PC-3 (cell line): ENCODE results near the gene TAS1R1. TPM values are rescaled to one million over a fixed set of nuclear protein-coding genes. Genes with fewer than 3 reads are reported as not detected.

Source experiments
- ATAC-seq: fragments of 200-7000 bp; cut with Tn5 transposase; 2 replicates; pipeline ENCODE4 v1.9.1; 2020; ENCODE audit warnings: mild to moderate bottlenecking, moderate library complexity
- Bru-seq: library from RNA; stranded (reverse); fragments of 400-500 nt; gene quantifications from one replicate; lab custom pipeline; 2021; lab: Mats Ljungman, UMichigan
- BruChase-seq, 2 experiments: library from RNA; stranded (reverse); fragments of 400-500 nt; gene quantifications; one replicate each; lab custom pipeline; 2021; lab: Mats Ljungman, UMichigan
- BruUV-seq: library from RNA; stranded (reverse); fragments of 400-500 nt; replicated peaks from 2 replicates; lab custom pipeline; 2021; lab: Mats Ljungman, UMichigan
- CTCF ChIA-PET: fragments of 300-600 bp; sonication (Branson Sonifier 250); formaldehyde crosslinking; loops from one replicate; lab custom pipeline; 2022; ENCODE audit warnings: antibody characterized with exemption; lab: Charles Lee
- POLR2A ChIA-PET: fragments of 300-600 bp; sonication (Branson Sonifier 250); formaldehyde crosslinking; loops from one replicate; lab custom pipeline; 2022; ENCODE audit warnings: antibody characterized with exemption; ENCODE audit not compliant: unreplicated experiment; lab: Charles Lee
- DNase-seq: peaks from one replicate; pipeline ENCODE4 v3.0.0-alpha.2; 2015
- H2AFZ ChIP-seq: fragments of 300-600 bp; sonication (generic); 2 replicates; pipeline ENCODE4 v1.6.0; 2016; ENCODE audit warnings: antibody characterized with exemption, low read length
- H3F3A ChIP-seq: fragments of 300-600 bp; sonication (generic); one replicate; pipeline ENCODE4 v1.6.0; 2017; ENCODE audit warnings: antibody characterized with exemption, low read length, control low read depth, mild to moderate bottlenecking; ENCODE audit not compliant: unreplicated experiment
- H3K27ac ChIP-seq: fragments of 300-600 bp; sonication (generic); 2 replicates; pipeline ENCODE4 v1.5.1; 2016; ENCODE audit warnings: mild to moderate bottlenecking, low read length
- H3K27me3 ChIP-seq: fragments of 300-600 bp; sonication (generic); 2 replicates; pipeline ENCODE4 v1.6.1; 2016; ENCODE audit warnings: low read length, mixed read lengths
- H3K36me3 ChIP-seq: fragments of 300-600 bp; sonication (generic); 2 replicates; pipeline ENCODE4 v1.6.1; 2016; ENCODE audit warnings: low read depth, mixed run types, low read length, mixed read lengths
- H3K4me1 ChIP-seq: fragments of 300-600 bp; sonication (generic); 2 replicates; pipeline ENCODE4 v1.5.1; 2016; ENCODE audit warnings: low read length; ENCODE audit not compliant: insufficient read depth
- H3K4me2 ChIP-seq: fragments of 300-600 bp; sonication (generic); 2 replicates; pipeline ENCODE4 v1.6.0; 2016; ENCODE audit warnings: low read length
- H3K4me3 ChIP-seq: fragments of 300-600 bp; sonication (generic); 2 replicates; pipeline ENCODE4 v1.5.1; 2016; ENCODE audit warnings: mild to moderate bottlenecking, low read length, mixed read lengths
- H3K79me2 ChIP-seq: fragments of 300-600 bp; sonication (generic); 2 replicates; pipeline ENCODE4 v1.6.1; 2017; ENCODE audit warnings: low read length, mixed read lengths
- H3K9ac ChIP-seq: fragments of 300-600 bp; sonication (generic); 2 replicates; pipeline ENCODE4 v1.6.0; 2016; ENCODE audit warnings: mild to moderate bottlenecking, low read length
- H3K9me2 ChIP-seq: fragments of 300-600 bp; sonication (generic); replicated peaks from 2 replicates; pipeline ENCODE4 v1.6.1; 2016; ENCODE audit warnings: mixed run types, low read length, mixed read lengths
- H3K9me3 ChIP-seq: fragments of 300-600 bp; sonication (generic); 2 replicates; pipeline ENCODE4 v1.6.1; 2016; ENCODE audit warnings: low read length, mixed read lengths
- H4K20me1 ChIP-seq: fragments of 300-600 bp; sonication (generic); 2 replicates; pipeline ENCODE4 v1.6.1; 2016; ENCODE audit warnings: low read length, mixed read lengths
- EZH2 ChIP-seq: fragments of 300-600 bp; sonication (generic); IDR thresholded peaks from one replicate; pipeline ENCODE4 v1.6.1; 2017; ENCODE audit warnings: antibody characterized with exemption, mild to moderate bottlenecking, low read length; ENCODE audit not compliant: unreplicated experiment
- EZH2phosphoT487 ChIP-seq: fragments of 300-600 bp; sonication (generic); IDR thresholded peaks from 2 replicates; pipeline ENCODE4 v1.6.1; 2018; ENCODE audit warnings: mild to moderate bottlenecking, antibody characterized with exemption, low read length, borderline replicate concordance
- intact Hi-C: fragments of 100-400 bp; cut with micrococcal nuclease; formaldehyde crosslinking; loops from 2 replicates; pipeline ENCODE4 v1.9.0; 2023
- long read RNA-seq: library from polyadenylated mRNA; unstranded; transcript quantifications from one replicate; pipeline ENCODE4 v2.0.0, GENCODE V29; 2021; ENCODE audit not compliant: unreplicated experiment
- total RNA-seq: library from RNA; depleted of rRNA; stranded (reverse); fragments of >200 nt; gene quantifications from 2 replicates; pipeline ENCODE4 v1.2.3, GENCODE V29; 2014; rRNA removed
- TF ChIP-seq, protein P1 (sequence below): fragments of 300-600 bp; sonication (generic); conservative IDR thresholded peaks from 2 replicates; pipeline ENCODE4 v1.5.1; 2017; ENCODE audit warnings: antibody characterized with exemption, low read depth, mild to moderate bottlenecking, low read length

TAS1R1 gene
- total RNA-seq (not detected in 2 replicates), Bru-seq, nascent RNA (percentile 10 among the genes with signal in this experiment), BruChase-seq, experiment 1, labeled RNA remaining after a 6-hour chase (percentile 10 among the genes with signal in this experiment), BruChase-seq, experiment 2, labeled RNA remaining after a 2-hour chase (percentile 10 among the genes with signal in this experiment)
- long read RNA-seq, partial matches to known transcripts = 0 of 1 reads
- long read RNA-seq, other reads (novel, unspliced or antisense) = 1 of 1 reads

DNA sequence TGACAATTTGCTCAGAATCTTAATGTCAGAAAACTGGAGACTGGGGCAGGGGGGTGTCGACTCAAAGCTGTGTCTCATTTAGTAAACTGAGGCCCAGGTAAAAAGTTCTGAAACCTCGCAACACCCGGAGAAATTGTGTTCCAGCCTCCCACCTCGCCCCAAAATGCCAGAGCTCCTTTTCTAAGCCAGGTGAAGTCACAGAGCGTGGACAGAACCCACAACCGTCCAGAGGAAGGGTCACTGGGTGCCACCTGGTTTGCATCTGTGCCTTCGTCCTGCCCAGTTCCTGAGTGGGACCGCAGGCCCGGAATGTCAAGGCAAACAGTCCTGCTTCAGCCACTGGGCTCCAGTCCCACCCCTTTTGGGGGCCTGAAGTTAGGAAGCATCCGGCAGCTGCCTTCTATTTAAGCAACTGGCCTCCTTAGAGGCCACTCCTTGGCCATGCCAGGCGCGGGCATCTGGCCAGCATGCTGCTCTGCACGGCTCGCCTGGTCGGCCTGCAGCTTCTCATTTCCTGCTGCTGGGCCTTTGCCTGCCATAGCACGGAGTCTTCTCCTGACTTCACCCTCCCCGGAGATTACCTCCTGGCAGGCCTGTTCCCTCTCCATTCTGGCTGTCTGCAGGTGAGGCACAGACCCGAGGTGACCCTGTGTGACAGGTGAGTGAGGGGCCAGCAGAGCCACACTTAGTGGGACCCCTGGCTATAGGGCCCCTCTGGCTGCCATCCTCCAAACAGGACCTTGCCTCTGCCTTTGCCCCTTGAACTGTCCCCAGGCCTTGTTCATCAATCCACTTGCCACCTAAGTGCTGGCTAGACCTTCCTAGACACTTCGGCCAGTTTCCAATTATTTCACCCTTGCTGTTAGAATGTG is at the start of gene TAS1R1:
Gene TAS1R1, plus strand, starts transcription at position 401 of the 872 bp plus-strand sequence. Its CDS starts 67 bp downstream, at position 468.
- POLR2A ChIA-PET = interaction anchor here (0.7 kb wide), 1 partner anchor 25 kb away, joined by 7 read pairs; the partner anchor contains the start of gene ZBTB48
- H3K27ac ChIP-seq = no peak within 1 kb of the TSS

DNA sequence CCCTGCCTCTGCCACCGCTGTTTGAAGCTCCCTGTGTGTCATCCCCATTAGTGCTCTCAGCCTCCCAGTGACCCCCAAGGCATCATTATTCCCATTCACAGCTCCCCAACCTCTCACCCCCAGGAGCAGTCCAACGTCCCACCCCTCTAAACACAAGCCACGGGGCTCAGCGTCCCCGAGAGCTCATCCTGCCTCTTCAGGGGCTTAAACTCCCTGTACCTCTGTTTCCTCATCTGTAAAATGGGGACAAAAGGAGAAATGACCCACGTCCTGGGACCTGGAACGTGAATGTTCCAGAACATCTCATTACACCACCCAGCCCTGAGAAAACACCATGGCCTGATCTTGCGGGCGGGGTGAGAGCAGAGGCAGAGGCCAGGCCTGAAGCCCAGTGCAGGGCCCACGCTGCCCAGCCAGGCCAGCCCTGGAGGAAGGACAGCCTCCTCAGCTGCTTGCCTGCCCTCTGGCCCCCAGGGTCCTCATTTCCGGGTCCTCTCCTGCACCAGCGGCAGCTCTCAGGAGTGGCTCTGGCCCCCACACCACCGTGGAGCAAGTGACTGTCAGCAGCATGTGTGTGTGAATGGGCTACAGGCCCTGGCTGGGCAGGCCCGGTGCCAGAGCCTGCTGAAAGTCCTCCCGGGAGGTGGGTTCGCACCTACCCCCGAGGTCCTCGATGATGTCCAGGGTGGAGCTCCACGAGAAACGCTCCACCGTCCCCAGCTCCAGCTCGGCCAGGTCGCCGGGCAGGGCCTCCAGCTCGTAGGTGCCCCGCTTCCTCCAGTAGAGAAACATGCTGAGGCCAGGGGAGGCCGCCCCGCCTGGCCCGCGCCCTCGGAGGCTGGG is 49.5 kb upstream of the TAS1R1 start:
- Histone ChIP-seq H3F3A (no peaks in the 10 kb centered on the region), H3K36me3 (no peaks in the 10 kb centered on the region), H3K9me3 (no peaks in the 10 kb centered on the region), H3K4me2 (no peak overlapping the region), H3K27me3 (no peaks in the 10 kb centered on the region), H3K79me2 (no peaks in the 10 kb centered on the region), H3K27ac (no peak overlapping the region), H3K9ac (no peak overlapping the region), H3K9me2 (no peaks in the 10 kb centered on the region), H4K20me1 (no peaks in the 10 kb centered on the region), H3K4me1 (no peaks in the 10 kb centered on the region), H2AFZ (no peak overlapping the region), H3K4me3 (no peak overlapping the region)
- ATAC-seq = no peak
- CTCF ChIA-PET = interaction anchor here (0.6 to 0.9 kb wide), 3 partner anchors 18 to 35 kb away, joined by 3 to 8 read pairs (median 3); no protein-coding TSS in a partner anchor
- no peak for TF ChIP-seq EZH2phosphoT487
- no peak for DNase-seq
- POLR2A ChIA-PET = no interaction called here
- intact Hi-C loops = no loop called here
- no TSS peak for BruUV-seq

More for the DNA sequence above, at the start of gene TAS1R1:
- BruUV-seq = TSS peak; percentile 96
- peak within 1 kb of the TSS; percentile 89 for H3K4me3 ChIP-seq
- no peaks in the 10 kb centered on the region for H3F3A ChIP-seq
- H3K9ac ChIP-seq = peak within 1 kb of the TSS; percentile 93
- peaks cover 39% of the 10 kb centered on the region for H3K79me2 ChIP-seq
- H4K20me1 ChIP-seq = peaks cover 7% of the 10 kb centered on the region
- H3K4me1 ChIP-seq = peaks cover 12% of the 10 kb centered on the region
- DNase-seq = no peak
- no peaks in the 10 kb centered on the region for H3K9me3 ChIP-seq
- TF ChIP-seq EZH2phosphoT487 = no peak
- no peak for TF ChIP-seq EZH2
- TF ChIP-seq, protein P1, sequence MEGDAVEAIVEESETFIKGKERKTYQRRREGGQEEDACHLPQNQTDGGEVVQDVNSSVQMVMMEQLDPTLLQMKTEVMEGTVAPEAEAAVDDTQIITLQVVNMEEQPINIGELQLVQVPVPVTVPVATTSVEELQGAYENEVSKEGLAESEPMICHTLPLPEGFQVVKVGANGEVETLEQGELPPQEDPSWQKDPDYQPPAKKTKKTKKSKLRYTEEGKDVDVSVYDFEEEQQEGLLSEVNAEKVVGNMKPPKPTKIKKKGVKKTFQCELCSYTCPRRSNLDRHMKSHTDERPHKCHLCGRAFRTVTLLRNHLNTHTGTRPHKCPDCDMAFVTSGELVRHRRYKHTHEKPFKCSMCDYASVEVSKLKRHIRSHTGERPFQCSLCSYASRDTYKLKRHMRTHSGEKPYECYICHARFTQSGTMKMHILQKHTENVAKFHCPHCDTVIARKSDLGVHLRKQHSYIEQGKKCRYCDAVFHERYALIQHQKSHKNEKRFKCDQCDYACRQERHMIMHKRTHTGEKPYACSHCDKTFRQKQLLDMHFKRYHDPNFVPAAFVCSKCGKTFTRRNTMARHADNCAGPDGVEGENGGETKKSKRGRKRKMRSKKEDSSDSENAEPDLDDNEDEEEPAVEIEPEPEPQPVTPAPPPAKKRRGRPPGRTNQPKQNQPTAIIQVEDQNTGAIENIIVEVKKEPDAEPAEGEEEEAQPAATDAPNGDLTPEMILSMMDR = no peak
- H3K4me2 ChIP-seq = peak within 1 kb of the TSS; percentile 97
- ATAC-seq = no peak
- peak within 1 kb of the TSS; percentile 98 for H2AFZ ChIP-seq
- H3K27me3 ChIP-seq = no peaks in the 10 kb centered on the region
- intact Hi-C loops = loop anchor here (1.0 to 5.0 kb wide), 4 partner anchors 24 to 92 kb away; partner anchors contain the start of gene ZBTB48
- peaks cover 10% of the 10 kb centered on the region; the same call in 1 of the 2 replicates for H3K36me3 ChIP-seq
- CTCF ChIA-PET = interaction anchor here (0.8 kb wide), 2 partner anchors 33 to 362 kb away, joined by 3 to 6 read pairs; no protein-coding TSS in a partner anchor
- no peaks in the 10 kb centered on the region for H3K9me2 ChIP-seq
